Skin epidermis (tissue), 12 donors: Measurements from ENCODE around the gene LRIG1.

Source experiments
- H3K27ac ChIP-seq, 21 experiments: fragments of 200-600 bp; sonication (generic) in 11 of 21; one replicate each; pipeline ENCODE4 v1.5.0; 2020; ENCODE audit warnings: mild to moderate bottlenecking in 3 of 21, inconsistent platforms in 2 of 21, moderate library complexity in 2 of 21
- H3K4me3 ChIP-seq, 7 experiments: fragments of 200-600 bp; sonication (generic) in 2 of 7; one replicate each; pipeline ENCODE4 v1.5.0; 2020; ENCODE audit warnings: inconsistent platforms in 2 of 7, mild to moderate bottlenecking in 2 of 7, moderate library complexity in 1 of 7

LRIG1 gene

DNA sequence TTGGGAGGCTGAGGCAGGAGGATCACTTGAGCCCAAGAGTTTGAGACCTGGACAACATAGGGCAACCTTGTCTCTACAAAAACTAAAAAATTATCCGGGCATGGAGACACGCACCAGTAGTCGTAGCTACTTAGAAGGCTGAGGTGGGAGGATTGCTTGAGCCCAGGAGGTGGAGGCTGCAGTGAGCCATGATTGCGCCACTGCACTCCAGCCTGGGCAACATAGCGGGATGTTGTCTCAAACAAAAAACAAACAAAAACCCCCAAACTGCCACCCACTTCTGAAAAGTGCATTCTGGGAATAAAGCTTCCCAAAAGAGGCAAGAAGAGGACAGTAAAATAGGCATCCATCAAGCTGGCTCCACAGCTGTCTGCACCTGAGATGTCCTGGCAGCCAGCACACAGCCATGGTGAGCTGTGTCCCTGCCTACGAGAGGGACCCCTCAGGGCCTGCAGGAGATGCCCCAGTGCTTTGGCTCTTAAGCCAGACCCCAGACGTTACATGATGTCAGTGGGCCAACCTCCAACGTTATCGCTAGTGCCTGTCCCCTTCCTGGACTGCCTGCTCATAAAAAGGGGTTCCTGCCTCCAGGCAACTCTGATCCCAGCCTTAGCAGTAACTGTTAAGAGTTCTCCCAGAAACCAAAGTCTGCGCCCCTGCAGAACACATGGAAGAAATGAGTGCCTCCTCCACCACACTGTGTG lies 101.1 kb downstream of the LRIG1 start:
- H3K4me3 ChIP-seq, result no peak overlapping the region
- peak overlapping the region in 2 of 21 experiments; percentile 7 to 30 for H3K27ac ChIP-seq

GRCh38 chr3:66398228-66399025 lies 102.4 kb downstream of the LRIG1 start:
- Histone ChIP-seq H3K27ac (peak overlapping the region in 9 of 21 experiments; percentile 12 to 51 (median 30)), H3K4me3 (no peak overlapping the region)

- Histone ChIP-seq H3K4me3 (no peak overlapping the region), H3K27ac (peak overlapping the region in 4 of 21 experiments; percentile 29 to 49 (median 38))
Observed at GRCh38 chr3:66397745-66398144, 103.1 kb downstream of the LRIG1 start.

GRCh38 chr3:66396888-66397287 lies 103.9 kb downstream of the LRIG1 start:
- no peak overlapping the region for H3K27ac ChIP-seq

GRCh38 chr3:66396161-66396760 lies 104.6 kb downstream of the LRIG1 start:
- Histone ChIP-seq H3K4me3 (no peak overlapping the region), H3K27ac (peak overlapping the region in 2 of 21 experiments; percentile 5 to 6)

More at GRCh38 chr3:66396888-66397287, 103.9 kb downstream of the LRIG1 start:
- no peak overlapping the region for H3K4me3 ChIP-seq

- Histone ChIP-seq H3K27ac (peak overlapping the region in 2 of 21 experiments; percentile 6 to 19), H3K4me3 (no peak overlapping the region)
Observed at GRCh38 chr3:66395635-66396034, 105.2 kb downstream of the LRIG1 start.

- peak overlapping the region in 6 of 21 experiments; percentile 7 to 83 (median 48) for H3K27ac ChIP-seq
Observed at GRCh38 chr3:66394753-66395249, 106.0 kb downstream of the LRIG1 start.

GRCh38 chr3:66394019-66394752 lies 106.6 kb downstream of the LRIG1 start:
- peak overlapping the region in 16 of 21 experiments; percentile 4 to 83 (median 44) for H3K27ac ChIP-seq
- no peak overlapping the region for H3K4me3 ChIP-seq

More at GRCh38 chr3:66394753-66395249, 106.0 kb downstream of the LRIG1 start:
- H3K4me3 ChIP-seq, result no peak overlapping the region

DNA sequence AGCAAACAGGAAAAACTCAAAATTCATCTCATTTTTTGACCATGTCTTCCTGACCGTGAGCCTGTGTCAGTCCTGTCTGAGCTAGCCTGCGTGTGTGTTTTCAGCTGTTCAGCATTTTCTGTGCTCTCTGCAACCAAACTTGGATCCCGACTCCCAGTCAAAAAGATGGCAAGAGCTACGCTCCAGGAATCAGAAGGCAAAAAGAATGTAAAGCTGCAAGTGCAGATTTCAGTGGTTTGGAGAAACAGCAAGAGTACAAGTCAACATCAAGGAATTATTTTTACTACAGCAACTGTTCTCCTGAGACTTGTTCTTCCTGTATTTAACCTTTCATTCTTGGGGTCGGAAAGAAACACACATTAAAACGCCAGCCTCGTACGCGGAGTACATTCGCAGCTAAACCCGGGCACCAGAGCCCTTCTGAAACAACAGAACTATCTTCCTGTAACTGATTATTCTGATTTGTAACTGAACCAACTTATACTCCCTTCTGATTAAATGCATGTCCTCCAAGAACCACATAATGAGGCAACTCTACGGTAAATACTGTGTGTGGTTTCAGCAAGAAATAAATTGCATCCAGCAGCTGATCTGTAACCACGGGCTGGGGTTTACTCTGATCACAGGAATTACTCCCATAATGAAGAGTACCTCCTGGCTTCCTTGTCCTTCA lies 107.4 kb downstream of the LRIG1 start:
- Histone ChIP-seq H3K4me3 (peak overlapping the region in 1 of 7 experiments; percentile 1), H3K27ac (peak overlapping the region in 18 of 21 experiments; percentile 0 to 83 (median 38))

- Histone ChIP-seq H3K4me3 (peak overlapping the region in 1 of 7 experiments; percentile 1), H3K27ac (peak overlapping the region in 17 of 21 experiments; percentile 0 to 83 (median 40))
Observed at GRCh38 chr3:66392966-66393332, 107.9 kb downstream of the LRIG1 start.

DNA sequence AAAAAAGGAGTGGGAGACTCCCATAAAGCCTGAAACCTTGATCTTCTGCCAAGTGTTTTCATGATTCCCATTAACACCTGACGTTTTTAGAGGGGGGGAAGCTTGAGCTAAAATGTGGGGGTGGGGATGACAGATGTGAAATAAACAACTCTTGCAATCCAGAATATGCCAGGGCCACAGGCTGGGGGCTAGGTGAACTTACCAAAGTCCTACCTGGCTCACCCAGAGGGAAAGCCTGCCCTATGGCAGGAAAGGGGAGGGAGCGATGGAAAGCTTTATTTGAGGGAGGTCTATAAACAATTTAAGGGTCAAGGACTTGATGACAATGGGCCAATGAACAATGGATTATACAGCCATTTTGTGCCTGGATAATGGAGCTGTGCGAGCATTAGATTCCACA lies 108.3 kb downstream of the LRIG1 start:
- H3K27ac ChIP-seq, result peak overlapping the region in 12 of 21 experiments; percentile 0 to 83 (median 53)
- no peak overlapping the region for H3K4me3 ChIP-seq

GRCh38 chr3:66390013-66390412 lies 110.8 kb downstream of the LRIG1 start:
- Histone ChIP-seq H3K27ac (no peak overlapping the region), H3K4me3 (no peak overlapping the region)

DNA sequence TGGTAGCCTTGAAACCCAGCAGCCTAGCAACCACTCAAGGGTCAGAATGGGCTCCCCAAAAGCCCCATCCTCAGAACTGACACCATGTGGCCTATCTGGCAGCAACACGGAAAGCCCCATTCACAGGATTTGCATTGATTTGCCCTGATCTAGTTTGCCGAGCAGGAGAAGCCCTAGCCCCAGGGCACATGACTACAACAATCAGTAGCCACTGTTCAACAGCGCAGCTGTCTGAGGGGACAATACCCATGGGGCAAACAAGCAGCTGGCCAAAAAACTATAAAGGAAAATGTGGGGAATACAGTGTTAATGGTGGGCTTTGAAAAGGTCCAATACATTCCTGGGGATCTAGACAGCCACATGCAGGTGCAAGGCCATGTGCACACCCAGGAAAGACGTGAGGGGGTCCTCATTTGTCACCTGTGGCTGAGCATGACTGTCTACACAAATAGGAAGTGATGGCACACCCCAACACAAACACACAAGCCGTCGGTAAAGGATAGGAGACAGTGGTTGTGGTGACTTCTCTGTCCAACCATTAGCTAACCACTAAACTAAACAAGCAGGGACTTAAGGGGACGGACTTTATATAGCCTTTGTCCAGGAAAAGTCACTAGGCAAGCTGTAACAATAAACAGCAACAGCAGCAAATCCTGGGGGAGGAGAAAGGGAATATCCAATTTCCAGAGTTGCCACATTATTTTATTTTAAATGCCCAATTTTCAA lies 113.7 kb downstream of the LRIG1 start:
- H3K27ac ChIP-seq, result peak overlapping the region in 3 of 21 experiments; percentile 3 to 46 (median 10)
- H3K4me3 ChIP-seq, result no peak overlapping the region

- H3K27ac ChIP-seq, result peak overlapping the region in 2 of 21 experiments; percentile 10 to 46
- H3K4me3 ChIP-seq, result no peak overlapping the region
Observed at GRCh38 chr3:66386011-66386924, 114.6 kb downstream of the LRIG1 start.

- Histone ChIP-seq H3K27ac (no peak overlapping the region), H3K4me3 (no peak overlapping the region)
Observed at GRCh38 chr3:66385066-66385465, 115.8 kb downstream of the LRIG1 start.

- no peak overlapping the region for H3K4me3 ChIP-seq
- no peak overlapping the region for H3K27ac ChIP-seq
Observed at GRCh38 chr3:66383998-66384745, 116.7 kb downstream of the LRIG1 start.
